GM18519 (cell line): ENCODE results near the gene ST3GAL5.

Source experiments
- ATAC-seq: cut with Tn5 transposase; IDR thresholded peaks from one replicate; pipeline ENCODE4 v1.9.1; 2021; ENCODE audit warnings: mild to moderate bottlenecking, moderate library complexity; ENCODE audit not compliant: unreplicated experiment, low FRiP score

Gene ST3GAL5

DNA sequence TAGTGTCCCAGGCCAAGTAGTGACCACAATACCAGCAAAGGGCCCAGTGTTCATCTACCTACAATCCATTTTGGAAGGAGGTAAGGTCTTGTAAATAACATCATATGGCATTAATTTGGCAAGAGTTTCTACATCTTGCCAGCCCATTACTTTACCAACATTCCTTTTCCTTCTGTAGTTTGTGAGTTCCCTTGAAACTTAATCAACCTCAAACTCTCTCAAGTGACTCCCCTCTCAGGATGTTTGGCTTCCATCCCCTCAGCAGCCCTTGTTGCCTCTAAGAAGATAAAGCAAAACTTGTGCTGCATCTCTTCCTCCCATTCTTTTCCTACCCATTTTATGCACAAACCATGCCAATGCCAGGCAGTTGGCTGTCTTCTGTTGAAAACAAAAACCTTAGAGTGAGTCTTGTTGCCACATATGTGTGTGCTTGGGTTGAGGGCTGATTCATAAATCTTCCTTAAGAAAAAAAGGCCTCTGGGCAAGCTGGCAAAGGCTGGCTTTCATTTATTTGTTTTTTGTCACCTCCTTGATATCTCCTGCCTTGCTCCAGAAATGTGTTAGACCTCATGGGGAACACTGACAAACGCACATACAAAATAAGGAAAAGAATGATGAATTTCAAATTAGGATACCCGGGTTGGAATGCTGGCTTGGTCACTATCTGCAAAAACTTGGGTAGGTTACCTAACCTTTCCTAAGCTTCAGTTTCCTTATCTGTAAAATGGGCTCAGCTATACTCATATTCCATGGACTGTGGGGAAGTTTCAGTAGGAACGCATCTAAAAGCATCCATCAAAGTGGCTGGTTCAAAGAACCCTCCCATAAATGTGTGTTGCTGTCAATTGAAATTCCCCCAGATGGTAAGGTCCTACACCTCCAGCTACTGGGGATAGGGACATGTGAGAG lies 29.4 kb upstream of the ST3GAL5 start:
- ATAC-seq: no peak

DNA sequence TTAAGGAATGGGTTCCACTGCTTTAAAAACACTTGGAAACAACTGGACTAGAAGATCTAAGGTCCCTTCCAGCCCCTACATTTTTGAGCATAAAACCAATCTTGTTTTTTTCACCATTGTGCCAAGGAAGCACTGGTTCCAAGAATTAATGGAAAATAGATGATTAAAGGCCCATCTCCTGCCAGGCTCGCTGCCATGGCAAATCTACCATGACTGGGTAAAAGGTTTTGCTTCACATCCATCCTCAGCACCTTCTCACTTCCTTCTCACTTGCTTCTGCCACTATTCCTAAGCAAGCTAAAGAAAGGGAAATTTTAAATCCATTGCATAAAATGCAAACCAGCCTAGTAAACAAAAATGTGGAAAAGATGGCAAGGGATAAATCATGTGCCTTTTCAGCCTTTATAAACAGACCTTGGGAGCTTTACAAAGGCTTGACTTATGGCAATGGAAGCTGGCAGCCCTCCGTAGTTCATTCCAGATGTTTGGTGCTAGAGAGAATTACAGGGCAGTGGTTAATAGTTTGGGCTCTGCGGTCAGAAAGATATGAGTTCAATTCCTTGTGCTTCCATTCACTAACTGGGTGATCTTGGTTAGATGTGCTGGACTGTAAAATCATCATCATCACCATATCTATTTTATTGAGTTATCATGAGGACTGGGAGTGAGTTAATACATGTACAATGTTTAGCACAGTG lies 27.0 kb upstream of the ST3GAL5 start:
- no peak for ATAC-seq

DNA sequence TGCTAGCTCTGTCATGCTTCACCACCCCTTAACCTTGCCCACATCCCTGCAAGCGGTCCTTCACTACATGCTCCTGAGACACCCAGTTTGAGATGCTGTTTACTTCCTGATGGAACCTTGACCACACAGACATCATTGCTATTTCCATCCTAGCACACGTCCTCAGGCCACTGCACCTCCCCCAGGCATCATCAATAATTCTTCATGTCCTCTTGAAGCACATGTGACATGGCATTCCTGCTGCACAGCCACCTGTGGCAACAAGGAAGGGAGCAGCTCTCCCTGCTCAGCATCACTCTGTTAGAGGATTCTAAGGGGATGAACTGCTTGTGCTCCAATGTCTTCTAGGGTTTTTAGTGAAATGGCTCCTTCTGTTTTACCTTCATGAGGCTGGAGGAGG lies 26.1 kb upstream of the ST3GAL5 start:
- no peak for ATAC-seq

DNA sequence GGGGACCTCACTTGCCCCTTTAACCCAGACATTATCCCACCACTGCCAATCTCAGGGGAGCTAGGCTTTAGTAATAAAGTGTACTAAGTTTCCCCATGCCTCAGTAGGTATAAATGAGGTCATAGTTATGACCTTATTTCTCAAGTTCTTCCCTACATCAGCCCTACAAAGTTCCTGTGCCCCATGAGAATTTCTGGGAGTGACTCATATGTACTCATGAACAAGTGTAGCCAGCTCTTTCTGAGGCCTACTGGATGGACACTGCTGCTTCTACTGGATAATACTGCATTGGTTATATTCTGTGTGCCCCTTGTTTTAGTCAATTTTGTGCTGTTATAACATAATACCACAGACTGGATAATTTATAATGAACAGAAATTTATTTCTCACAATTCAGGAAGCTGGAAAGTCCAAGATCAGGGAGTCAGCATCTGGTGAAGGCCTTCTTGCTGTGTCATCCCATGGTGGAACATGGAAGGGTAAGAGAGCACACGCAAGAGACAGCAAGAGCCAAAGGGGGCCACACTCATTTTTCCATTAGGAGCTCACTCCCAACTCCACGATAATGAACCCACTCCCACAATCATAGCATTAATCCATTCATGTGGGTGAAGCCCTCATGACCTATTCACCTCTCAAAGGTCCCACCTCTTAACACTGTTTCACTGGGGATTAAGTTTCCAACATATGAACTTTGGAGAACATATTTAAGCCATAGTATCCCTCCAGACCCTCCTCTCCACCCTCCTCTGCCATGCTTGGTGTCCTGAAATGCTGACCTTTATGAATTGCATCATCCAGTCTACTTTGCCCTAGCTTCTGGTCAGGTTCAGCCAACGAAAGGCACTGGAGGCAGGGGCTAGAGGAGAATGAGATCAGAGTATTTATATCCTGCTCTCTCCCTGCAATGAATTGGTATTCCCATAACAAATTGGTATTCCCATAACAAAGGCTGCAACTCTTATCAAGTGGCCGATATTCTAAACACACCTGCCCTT lies 25.4 kb upstream of the ST3GAL5 start:
- ATAC-seq: no peak

DNA sequence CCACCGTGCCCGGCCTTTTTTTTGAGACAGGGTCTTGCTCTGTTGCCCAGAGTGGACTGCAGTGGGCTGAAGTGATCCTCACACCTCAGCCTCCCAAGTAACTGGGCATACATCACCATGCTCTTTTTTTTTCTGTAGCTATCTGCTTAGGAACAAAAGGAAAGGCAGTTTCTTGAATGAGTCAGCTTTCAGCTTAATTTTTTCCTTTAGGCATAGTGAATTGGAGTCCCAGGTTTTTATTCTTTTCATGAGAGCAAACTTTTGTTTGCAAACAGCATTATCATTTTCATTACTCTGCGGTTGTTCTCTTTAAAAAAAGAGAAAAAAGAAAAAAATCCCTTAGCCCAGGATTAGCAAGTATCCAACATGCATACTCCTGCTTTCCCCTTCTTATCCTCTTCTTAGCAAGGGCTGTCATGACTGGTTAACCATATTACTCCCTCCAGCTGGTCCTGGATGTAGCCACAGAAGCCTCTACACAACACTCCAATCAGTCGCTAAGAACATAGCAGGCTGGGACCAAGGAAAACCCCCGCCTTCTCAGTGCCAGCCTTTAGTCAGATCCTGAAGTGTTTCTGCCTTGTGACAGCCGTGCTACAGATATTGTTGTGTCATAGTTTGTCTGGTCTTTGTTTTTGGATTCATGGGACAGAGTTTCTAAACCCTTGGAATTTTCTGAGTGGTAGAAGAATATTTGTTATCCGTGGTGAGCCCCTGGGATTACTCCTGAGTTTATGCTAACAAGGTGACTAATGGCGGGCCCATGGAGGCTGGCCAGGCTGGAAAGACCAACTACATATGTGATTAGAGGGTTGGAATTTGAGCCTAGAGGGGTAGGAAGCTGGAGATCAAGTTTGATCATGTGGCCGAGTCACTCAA lies 23.3 kb upstream of the ST3GAL5 start:
- no peak for ATAC-seq

DNA sequence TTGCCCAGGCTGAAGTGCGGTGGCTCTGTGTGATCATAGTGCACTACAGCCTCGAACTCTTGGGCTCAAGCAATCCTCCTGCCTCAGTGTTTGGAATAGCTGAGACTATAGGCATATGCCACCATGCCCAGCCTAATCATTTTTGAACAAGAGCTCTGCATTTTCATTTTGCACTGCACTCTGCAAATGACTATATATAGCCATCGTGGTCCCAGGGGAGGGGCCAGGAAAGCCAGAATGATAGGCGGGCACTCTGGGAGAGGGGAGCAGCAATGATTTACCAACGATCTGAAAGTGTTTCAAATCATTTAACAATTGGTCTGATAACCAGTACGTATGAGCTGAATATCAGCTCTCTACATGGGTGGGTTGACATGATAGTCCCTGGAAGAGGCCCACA lies 22.3 kb upstream of the ST3GAL5 start:
- no peak for ATAC-seq

DNA sequence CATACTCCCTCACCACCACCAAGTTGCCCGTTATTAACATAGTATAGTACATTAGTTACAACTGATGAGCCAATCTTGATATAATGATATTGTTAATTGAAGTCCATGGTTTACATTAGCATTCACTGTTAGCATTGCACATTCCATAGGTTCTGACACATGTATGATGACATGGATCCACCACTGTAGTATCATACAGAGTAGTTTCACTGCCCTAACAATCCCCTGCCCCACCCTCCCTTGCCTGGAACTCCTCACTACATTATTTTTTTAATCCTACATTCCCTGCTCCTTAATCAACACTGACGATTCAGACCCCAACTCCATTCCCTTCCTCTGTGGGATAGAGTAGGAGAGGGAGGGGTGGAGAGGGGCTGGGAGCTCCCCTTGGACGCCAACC lies 20.2 kb upstream of the ST3GAL5 start:
- no peak for ATAC-seq

DNA sequence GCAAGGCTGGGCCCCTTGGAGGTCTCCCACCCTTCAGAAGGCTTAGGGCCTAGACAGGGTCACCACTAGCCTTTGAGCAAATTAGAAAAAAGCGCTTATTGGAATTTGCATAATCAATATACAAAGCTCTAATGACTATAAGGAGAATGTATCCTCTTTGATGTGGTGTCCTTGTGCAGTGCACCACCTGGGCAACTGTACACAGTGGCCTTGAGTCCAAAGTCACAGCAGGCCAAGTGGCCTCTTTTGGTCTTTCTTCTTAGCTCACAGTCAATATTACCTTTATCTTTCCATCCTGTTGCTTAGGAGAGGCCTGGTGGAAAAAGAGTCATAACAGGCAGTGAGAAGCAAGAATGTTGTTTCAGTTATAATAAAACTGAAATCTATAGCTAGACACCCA lies 19.7 kb upstream of the ST3GAL5 start:
- no peak for ATAC-seq

DNA sequence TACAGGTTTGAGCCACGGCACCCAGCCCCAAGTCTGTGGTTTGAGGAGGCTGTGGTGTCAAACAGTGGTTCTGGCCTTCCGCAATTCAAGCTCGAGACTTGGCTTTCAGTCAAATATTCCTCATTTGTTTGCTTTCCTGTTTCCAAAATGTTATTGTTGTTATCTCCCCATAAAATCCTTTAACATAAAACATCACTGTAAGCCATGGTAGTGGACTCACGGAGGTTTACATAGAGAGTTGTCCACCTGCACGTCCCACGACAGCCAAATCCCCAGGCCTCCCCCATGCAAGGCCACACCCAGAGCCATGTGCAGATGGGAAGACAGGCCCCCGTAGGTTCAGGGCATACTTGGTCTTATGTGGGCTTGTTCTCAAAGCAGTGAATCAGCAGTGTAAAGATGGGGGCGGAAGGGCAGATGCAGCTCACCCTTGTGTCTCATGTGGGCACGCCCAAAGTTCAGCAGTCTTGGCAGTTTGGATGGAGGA lies 18.9 kb upstream of the ST3GAL5 start:
- no peak for ATAC-seq

DNA sequence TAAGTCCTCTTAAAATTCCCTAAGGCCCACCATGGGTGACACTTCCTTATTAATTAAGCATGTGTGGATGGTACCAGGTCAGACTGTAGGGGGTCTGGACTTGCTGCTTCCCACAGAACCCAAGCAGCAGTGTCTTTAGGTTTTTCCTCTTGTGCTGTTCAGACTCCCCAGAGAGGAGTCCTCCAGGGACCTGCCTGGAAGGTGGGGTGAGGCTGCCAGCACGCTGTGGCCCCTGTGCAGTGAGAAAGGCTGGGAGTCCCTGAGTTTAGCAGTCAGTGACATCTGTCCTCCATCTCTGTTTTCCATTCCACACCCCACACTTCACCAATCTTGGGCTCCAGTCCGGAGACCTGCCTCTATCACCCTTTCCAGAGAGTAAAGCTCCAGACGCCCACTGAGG lies 18.0 kb upstream of the ST3GAL5 start:
- no peak for ATAC-seq

DNA sequence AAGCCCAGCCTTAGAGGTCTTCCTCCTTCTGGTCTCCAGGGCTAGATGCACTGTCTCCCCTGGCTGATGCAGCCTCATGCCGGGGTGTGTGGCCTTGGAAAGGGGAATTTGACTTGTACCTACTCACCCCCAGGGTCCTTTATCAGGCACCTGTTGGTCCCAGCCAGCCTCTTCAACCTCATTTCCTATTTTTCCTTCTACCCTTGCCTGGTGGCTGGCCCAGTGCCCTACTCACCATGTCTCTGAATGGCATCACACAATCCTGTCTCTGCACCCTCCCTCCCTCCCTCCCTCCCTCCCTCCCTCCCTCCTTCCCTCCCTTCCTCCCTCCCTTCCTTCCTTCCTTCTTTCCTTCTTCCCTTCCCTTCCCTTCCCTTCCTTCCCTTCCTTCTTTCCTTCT lies 17.1 kb upstream of the ST3GAL5 start:
- ATAC-seq: no peak

DNA sequence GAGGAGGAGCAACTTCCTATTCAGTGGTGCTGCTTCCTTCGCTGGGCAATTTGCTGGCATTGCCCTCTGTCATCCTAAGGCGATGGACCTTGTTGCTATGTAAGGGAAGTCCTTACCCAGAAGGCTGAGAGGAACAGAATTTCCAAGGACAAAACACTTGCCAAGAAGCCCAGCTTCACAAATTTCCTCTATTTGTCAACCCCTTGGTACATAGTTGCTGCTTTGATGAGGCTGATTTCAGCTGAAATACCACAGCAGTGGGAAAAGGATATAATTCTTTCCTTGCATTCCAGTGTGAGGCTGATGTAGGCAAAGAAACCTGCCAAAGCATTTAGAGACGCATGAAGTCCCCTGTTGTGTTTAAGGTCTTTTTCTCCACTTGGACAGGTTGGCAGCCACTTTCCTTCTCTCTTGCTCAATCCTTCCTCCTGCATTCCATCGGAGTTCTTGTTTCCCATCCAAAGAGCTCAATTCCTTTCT lies 16.4 kb upstream of the ST3GAL5 start:
- no peak for ATAC-seq

DNA sequence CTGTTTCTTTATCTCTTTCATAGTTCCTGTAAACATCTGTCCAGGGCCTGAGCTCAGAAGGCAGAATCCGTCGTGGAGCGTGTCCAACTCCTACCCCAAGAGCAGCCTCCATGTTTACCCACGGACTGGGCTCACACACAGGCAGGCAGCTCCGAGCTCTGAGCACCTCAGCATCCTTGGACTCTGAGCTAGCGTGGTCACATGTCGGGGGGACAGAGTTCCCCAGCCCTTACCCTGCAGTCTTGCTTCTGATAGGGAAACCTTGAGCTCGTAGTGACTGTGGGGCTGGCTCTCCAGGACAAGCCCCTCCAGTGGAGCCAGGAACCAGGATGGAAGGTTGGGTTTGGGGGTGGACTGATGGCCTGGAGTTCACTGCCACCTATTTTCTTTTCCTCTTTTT lies 15.1 kb upstream of the ST3GAL5 start:
- ATAC-seq: no peak

DNA sequence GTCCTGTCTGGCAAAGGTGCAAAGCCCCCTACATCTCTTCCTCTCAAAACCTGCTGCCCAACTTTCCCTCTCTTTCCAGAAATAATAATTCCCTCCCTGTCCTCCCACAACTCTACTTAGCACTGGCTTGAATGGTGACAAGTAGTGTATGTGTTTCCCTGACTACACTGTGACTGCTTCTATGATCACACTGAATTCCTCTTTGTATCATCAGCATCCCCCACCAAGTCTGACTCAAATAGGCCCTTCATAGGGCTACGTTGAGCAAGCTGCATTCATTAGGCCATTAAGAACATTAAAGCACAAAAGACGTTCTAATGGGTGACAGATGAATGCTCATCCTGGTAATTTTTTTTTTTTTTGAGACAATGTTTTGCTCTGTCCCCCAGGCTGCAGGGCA lies 13.7 kb upstream of the ST3GAL5 start:
- ATAC-seq: no peak

DNA sequence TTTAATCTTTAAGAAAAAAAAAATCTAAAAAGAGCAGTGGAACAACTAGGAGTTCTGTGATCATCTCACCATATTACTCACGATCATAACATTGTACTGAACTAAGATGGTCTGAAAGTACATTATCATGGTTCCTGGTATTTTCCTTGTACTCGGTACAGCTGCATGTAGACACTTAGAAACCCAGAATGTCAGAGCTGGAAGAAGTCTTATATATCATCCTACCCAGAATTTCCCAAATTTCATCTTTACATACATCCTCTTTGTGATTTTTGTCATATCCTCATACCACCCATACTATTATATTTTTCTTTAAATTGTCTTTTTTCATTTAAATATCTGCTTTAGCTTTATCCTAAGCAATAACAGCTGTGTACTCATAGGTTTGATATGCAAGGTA lies 12.4 kb upstream of the ST3GAL5 start:
- no peak for ATAC-seq

DNA sequence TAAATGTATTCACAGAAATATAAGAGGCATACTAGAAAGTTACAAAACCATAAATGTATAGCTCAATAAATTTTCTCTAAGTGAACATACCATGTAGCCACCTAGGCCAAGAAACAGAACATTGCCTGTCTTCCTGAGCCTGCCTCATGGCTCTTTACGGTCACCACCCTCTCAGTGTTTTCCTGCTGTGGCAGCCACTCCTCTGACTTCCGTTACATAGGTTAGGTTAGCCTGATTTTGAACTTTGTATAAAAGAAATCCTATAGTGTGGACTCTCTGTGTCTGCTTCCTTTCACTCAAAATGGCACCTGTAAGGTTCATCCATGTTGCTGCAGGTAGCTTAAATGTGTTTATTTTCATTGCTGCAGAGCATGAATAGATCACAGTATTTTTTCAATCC lies 11.6 kb upstream of the ST3GAL5 start:
- no peak for ATAC-seq

DNA sequence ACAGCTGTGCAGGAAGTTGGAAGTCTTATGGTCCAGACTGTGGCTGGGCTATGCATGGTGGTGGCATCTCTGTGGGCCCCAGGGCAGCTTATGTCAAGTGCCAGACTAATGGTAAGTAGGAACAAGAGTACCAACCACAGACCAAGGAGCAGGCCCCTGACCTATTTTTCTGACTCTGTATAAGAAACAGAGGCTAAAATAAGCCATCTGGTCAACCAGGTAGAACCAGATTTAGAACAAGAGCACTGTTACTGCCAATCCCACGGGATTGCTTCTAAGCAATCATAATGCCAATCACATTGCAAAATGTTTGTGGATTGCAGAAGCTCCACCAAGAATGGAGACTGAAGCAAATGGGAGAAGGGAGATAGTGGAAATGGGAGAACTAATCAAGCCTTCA lies 11.1 kb upstream of the ST3GAL5 start:
- ATAC-seq: no peak

DNA sequence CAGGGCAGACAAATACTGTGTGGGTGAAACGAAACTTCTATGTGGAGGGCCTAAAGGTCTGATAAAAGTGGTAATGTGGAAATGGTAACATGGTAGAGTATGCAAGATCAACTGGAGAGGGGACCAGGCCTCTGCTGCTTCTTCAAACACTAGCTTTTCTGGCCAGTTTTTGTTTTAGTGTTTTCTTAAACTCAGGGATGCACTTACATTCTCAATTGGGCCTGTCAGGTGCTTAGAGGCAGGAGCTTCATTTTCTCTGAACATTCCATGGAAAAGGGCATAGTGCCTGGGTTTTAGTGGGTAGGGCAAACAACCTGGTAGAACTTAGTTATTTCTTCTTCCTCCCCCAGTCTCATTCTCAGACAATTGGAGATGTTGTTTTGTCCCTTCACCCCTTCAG lies 10.5 kb upstream of the ST3GAL5 start:
- no peak for ATAC-seq

DNA sequence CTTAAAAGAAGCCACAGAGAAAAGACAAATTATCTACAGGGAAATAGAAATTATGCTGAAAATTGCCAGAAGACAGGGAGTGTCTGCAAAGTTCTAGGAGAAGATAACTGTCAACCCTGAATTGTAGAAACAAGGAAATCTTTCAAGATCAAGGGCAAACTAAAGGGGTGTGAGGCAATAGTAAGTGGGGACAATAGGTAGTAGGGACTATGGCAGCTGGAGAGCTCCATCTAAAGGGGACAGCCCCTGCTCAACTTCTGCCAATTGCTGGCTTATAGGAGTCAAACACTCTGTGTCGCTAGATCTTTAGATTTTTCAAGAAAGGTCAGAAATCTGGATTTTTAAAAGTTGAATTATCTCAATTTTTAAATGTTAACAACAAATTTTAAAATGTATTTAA lies 10.1 kb upstream of the ST3GAL5 start:
- ATAC-seq: no peak
